HG02938 (cell line): ENCODE data around the gene TMEM132C.
"Not testable (repeated sequence)": the region's sequence is repeated elsewhere in the genome, so short reads cannot be mapped to it uniquely, and the experiment has no call there.

Source experiments
- ATAC-seq: cut with Tn5 transposase; IDR thresholded peaks from one replicate; pipeline ENCODE4 v1.9.1; 2021; ENCODE audit warnings: mild to moderate bottlenecking, moderate library complexity; ENCODE audit not compliant: unreplicated experiment

TMEM132C gene

GRCh38 chr12:128603573-128604115 lies 336.7 kb downstream of the TMEM132C start:
- no peak for ATAC-seq

- ATAC-seq: not testable (repeated sequence)
These were observed 337.2 kb downstream of the TMEM132C start for GRCh38 chr12:128604219-128604618.

DNA sequence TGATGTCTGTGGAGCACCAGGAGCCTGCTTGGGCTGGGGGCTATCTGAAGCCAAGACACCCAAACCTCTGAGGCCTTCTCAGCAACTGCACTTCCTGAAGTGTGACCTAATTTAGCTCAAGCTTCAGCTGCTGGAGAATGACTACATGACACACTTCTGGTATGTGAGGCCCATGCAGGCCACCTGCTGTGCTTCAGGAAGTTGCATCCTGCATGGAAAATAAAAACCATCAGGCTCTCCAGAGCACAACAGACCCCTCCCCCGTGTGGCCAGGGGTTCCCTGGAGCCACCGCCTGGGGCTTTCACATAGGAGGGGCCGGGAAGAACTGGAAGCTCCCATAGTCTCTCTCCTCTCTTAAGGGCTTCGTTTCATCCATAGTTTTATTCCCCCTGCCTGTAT lies 339.1 kb downstream of the TMEM132C start:
- no peak for ATAC-seq

DNA sequence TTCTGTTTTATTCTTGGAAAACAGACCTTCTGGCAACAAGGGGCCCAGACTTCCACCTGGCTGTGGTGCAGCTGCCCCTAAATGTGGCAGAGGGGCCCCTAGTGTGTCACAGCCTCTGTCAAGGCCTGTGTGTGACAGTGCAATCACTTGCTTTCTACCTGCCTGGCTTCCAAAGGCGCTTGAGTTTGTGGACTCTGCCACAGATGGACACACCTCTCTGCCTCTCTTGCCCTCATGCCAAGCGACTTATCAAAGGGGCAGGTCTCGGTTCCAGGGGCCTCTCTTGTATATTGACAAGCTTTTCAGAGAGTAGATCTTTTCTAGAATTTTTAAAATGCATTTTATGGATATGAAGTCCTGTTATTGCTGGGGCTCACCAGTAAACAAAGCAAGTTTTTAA lies 339.6 kb downstream of the TMEM132C start:
- no peak for ATAC-seq

GRCh38 chr12:128606970-128607369 lies 340.0 kb downstream of the TMEM132C start:
- ATAC-seq: no peak

DNA sequence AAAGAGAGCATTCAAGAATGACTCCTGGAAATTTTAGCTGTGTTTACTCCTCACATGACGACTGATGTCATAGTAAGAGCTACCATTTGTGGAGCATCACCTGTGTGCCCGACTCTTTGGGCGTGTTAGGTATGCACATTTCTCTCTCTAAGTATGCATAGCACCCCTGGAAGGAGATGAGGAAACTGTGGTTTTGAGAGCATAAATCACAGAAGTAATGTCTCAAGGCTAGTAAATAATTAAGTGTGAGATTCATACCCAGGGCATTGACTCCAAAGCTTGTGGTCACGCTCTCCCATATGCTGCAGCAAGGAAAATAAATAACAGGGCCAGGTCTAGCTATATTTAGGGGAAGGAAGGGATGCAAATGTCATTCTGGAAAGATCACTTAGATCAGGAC lies 340.7 kb downstream of the TMEM132C start:
- ATAC-seq: no peak

DNA sequence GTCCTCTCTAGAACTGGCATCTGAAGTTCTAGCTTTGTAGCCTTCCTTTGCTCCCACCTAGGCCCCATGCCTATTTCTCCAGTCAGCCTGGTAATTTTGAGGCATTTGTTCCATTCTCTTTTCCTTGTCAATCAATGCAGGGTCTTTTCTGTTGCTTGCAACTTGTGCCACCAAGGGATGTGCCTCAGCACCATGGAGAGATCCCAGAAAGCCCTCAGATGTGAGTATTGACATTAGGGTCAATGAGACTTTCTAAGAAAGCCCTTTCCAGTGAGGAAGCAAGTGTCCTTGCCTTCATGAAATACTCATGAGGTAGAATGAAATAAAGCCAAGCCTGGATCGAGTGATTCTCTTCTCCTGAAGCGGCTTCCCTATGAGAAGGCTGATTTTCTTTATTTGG lies 342.9 kb downstream of the TMEM132C start:
- no peak for ATAC-seq

- ATAC-seq: no peak
These were observed 344.8 kb downstream of the TMEM132C start for GRCh38 chr12:128611736-128612135.

- no peak for ATAC-seq
These were observed 345.3 kb downstream of the TMEM132C start for GRCh38 chr12:128612150-128612850.

DNA sequence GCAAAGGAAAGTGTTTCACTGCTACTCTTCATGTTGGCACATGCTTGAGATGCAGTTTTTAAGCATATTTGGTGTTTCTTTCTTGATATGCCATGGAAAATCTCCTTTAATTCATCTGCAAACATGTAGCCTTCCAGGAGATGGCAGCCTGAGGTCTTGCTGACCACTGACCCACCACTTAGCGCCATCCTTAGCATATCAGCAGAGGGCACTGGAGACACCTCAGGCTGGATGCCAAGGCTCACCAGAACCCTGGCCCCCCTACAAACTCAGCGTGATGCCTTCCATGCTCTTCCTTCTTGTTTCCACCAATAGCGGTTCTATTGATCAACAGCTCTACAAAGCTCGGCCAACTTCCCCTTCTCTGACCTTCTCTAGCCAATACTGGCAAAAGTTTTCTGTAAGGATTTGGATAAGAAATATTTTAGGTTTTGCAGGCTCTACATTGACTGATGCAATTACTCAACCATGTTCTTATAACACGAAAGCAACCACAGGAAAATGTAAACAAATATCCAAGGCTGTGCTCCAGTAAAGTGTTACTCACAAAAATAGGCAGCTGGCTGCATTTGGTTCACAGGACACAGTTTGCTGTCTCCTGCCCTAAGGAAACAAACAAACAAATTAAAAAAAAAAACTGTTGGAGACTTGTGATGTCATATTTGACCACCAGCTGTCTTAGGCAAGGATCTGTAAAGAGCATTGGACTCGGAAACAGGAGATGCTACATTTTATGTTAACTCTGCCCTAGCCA lies 347.0 kb downstream of the TMEM132C start:
- no peak for ATAC-seq

DNA sequence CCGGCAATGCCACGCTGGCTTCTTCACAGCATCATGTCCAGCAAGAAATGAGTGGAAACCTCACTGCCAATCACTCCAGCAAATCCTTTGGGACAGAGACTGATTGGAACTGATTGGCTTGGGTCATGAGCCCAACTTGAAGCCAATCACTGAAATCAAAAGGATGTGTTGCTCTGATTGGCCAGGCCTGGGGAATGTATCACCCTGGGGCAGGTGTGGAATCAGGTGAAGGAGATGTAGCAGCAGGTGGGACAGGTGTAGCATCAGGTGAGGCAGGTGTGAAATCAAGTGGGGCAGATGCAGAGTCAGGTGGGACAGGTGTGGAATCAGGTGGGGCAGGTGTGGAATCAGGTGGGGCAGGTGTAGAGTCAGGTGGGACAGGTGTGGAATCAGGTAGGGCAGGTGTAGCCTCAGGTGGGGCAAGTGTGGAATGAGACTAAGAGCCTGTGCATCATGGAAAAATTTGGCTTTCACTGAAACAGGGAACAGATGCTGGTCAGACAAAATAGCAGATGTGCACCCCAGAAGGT lies 350.4 kb downstream of the TMEM132C start:
- ATAC-seq: no peak

- ATAC-seq: no peak
These were observed 352.3 kb downstream of the TMEM132C start for GRCh38 chr12:128619263-128619662.

DNA sequence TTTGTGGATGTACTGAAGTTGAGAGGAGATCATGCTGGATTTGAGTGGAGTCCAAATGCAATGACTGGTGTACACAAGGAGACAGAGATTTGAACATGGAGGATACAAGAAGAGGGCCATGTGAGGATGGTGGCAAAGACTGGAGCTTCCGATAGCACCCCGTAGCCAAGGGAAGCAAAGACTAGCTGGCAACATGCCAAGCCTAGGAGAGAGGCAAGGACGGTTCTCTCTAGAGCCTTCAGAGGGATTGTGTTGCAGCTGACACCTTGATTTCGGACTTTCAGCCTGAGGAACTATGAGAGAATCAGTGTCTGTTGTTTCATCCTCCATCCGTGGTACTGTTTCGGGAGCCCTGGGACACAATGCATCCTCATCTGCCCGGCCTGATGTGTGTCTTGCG lies 354.3 kb downstream of the TMEM132C start:
- ATAC-seq: no peak

GRCh38 chr12:128623748-128624147 lies 356.8 kb downstream of the TMEM132C start:
- ATAC-seq: no peak

- ATAC-seq: no peak
These were observed 359.9 kb downstream of the TMEM132C start for GRCh38 chr12:128626808-128627320.

GRCh38 chr12:128627659-128628058 lies 360.7 kb downstream of the TMEM132C start:
- ATAC-seq: no peak

- no peak for ATAC-seq
These were observed 363.0 kb downstream of the TMEM132C start for GRCh38 chr12:128629979-128630378.

DNA sequence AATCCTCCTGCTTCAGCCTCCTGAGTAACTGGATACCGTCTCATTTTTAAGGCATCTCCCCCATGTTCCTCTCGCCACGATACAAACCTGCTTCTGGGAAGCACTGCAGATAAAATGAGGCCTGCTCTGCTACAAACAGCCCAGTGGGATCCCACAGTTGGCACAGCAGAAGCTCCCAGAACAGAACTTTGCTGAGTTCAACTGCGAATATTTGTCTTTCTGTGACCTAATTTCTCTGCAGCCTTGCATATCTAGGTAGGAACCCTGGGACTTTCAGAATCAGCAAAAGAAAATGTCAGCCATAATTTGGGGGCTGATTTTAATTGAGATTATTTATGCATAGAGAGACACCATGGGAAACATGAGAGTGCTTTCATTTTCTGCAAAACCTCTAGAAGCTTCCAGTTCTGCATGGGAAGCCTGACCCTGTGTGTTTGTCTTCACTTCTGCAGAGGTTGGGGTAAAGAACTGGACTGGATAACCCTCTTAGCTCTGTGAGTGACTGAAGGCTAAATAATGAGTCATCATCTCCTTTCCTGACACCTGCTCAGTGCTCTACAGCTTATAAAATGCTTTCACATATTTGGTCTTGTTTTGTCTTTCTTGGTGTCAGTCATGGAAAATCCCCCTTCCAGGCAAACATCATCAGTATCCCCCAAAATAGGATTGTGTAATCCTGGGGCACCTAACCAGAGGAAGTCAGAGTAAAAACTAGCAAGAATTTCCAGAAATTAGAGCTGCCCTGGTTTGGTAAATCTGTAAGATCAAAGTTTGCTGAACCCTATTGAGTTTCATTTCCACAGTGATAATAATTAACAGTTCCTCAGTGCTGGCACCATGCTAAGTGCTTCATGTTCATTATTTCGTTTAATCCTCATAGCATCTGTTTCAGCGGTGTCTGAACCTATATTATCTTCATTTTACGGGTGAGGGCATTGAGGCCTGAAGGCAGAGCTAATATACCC lies 371.0 kb downstream of the TMEM132C start:
- ATAC-seq: peak; percentile 97

DNA sequence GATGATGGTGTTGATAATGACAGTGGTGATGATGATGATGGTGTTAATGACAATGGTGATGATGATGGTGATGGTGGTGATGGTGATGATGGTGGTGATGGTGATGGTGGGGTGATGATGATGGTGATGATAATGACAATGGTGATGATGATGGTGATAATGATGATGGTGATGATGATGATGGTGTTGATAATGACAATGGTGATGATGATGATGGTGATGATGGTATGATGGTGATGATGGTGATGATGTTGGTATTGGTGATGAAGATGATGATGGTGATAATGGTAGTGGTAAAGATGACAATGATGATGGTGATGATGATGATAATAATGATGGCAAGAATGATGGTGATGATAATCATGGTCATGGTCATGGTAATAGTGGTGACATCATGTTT lies 372.1 kb downstream of the TMEM132C start:
- ATAC-seq: no peak

DNA sequence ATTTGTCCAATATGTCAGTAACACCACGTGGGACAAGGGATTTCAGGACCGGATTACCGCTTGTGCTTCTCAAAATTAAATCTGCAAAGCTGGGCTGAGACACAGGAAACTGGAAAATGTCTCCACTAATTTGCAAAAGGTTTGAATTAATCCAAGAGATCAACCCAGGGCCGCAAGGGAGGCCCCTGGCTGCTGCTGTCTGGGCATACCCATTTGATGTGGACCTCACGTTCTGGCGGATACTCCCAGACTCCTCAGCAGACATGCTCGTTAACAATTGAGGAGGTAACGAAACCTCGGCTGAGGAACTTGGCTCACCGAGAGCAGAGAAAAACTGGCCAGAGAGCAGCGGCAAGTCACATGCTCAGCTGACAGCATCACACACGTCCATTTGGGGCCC lies 376.2 kb downstream of the TMEM132C start:
- no peak for ATAC-seq
